CD4-positive, alpha-beta T cell treated with Interferon alpha-2 for 1 hour (primary cell): ENCODE data around the gene SIM2.
"Not testable (repeated sequence)": the region's sequence is repeated elsewhere in the genome, so short reads cannot be mapped to it uniquely, and the experiment has no call there.

ENCODE experiments used
- DNase-seq, 2 donors: peaks; one replicate each; pipeline ENCODE4 v3.0.0-alpha.2; 2020 to 2022

Gene SIM2

GRCh38 chr21:36698981-36699545, at the start of gene SIM2:
Gene SIM2, plus strand, starts transcription at chr21:36699115. Its CDS starts 632 bp downstream, at chr21:36699747.
- DNase-seq: no peak

DNA sequence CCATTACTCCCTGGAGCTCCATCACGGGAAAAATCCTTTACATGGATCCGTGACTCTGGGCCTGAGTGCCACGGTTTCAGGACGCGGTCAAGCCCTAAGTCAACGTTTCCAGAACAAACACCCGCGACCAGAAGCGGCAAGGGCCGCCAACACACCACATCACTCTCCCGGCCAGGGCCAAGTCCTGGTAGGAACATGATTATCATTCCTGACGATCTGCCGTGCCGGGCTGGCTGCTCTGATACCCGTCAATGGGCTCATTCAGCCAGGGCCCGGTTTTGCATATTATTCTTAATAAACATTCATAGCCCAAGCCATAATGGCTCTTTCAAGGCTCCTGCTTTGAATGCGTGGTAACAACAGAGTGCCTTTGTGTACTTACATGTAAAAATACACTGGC, 44.6 kb upstream of the SIM2 start:
- no peak for DNase-seq

DNA sequence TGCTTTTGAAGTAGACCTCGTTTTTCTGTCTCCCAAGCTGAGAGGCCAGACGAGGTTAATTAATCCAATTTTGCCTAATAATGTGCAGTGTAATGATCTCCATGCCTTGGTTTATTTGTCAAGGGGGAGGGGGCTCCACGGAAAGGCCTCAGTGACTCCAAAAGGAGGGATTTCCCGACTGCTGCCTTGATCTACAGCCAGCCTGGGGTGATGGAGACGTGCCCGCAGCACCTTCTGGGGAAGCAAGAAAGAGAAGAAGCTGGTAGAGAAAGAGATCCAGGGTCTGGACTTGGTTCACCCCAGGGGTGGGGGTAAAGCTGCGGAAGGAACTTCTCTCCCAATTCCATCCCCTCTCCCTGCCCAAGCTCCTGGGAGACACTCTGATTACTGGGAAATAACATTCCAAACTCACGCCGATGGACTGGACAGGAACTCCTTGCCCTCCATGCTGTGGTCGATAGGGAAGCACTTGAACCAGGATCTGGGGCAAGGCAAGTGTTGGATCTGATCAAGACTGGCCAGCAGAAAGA, 44.1 kb upstream of the SIM2 start:
- no peak for DNase-seq

DNA sequence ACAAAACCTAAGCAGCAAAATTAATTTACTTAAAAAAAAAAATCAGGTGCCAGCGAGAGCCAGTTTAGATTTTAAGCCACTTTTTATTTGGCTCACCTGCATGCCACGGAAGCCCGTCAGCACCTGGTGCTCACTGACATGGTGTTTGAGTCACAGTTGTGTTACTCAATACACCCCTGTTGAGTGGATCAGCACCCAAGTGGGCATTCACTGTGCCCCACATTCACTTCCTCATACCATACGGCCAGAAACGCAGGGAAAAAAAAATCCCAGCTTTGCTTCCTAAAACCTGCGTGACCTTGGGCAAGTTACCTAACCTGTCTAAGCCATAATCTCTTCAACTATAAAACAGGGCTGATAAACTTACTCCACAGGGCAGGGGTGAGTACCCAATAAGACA, 42.8 kb upstream of the SIM2 start:
- DNase-seq: no peak

DNA sequence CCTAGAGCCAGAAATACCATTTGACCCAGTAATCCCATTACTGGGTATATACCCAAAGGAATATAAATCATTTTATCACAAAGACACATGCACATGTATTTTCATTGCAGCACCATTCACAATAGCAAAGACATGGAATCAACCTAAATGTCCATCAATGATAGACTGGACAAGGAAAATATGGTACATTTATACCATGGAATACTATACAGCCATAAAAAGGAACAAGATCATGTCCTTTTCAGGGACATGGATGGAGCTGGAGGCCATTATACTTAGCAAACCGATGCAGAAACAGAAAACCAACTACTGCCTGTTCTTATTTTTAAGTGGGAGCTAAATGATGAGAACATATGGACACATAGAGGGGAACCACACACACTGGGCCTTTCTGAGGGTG, 41.6 kb upstream of the SIM2 start:
- DNase-seq: not testable (repeated sequence)

DNA sequence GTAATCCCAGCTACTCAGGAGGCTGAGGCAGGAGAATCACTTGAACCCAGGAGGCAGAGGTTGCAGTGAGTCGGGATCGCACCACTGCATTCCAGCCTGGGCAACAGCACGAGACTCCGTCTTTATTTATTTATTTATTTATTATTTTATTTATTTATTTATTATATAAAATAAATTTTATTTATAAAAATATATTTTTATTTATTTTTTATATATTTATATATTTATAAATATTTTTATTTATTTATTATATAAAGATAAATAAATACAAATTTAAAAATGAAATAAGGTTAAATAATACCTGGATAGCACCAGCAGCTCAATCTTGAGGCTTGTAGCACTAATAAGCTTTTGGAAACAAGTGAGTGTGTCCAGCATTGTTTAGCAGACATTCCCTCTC, 40.9 kb upstream of the SIM2 start:
- no peak for DNase-seq

GRCh38 chr21:36658926-36659325, 40.0 kb upstream of the SIM2 start:
- no peak for DNase-seq

GRCh38 chr21:36661511-36662309, 37.2 kb upstream of the SIM2 start:
- no peak for DNase-seq

- no peak for DNase-seq
These were observed 35.7 kb upstream of the SIM2 start for GRCh38 chr21:36663033-36663855.

DNA sequence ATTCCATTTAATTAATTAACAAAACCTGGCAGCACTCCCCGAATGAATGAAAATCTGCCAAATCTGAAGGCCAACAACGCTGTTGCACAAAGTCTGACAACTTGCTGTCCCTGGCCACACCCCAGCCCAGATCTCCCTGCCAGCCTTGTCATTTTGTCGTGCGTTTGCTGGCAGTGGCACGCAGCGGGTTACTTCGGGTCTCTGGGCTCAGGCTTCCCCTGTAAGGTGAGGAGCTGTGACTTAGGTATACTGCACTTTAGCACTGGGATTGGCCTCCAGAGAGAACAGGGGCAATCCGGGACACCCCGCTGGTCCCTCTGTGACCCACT, 34.3 kb upstream of the SIM2 start:
- DNase-seq: no peak

GRCh38 chr21:36665806-36666205, 33.1 kb upstream of the SIM2 start:
- DNase-seq: no peak

DNA sequence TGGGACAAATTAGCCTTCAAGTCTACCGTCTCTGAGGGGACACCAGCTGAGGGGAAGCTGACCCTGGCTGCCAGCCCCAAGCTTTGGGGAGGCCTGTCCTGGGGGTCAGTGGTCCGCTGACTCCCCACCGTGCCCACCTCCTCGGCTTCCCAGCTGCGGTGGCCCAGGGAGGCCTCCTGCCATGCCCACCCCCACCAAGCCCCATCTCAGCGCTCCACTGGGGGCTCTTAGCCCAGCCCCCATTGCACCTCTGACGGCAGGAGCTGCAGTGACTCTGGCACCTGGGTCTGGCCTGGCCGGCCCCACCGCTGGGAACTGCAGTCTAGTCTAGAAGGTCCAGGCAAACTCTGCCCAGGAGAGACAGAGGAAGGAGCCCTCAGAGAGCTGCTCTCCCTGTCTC, 30.2 kb upstream of the SIM2 start:
- no peak for DNase-seq

DNA sequence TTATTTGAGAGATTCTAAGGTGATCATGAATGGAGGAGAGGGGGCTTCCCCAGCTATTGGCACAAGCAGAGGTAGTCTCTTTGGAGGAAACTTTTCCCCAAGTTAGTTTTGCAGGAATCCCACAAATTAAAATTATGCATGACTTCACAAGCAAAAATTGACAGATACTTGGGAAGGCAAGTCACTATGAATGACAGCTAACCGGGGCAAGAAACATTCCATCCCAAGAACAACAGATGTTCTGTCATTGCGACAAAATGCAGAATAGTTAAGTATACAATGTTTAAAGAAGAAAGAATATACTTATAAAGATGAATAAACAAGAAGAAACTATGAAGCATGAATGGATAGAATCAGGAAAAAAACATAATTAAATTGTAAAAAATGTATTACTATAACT, 27.1 kb upstream of the SIM2 start:
- DNase-seq: no peak

DNA sequence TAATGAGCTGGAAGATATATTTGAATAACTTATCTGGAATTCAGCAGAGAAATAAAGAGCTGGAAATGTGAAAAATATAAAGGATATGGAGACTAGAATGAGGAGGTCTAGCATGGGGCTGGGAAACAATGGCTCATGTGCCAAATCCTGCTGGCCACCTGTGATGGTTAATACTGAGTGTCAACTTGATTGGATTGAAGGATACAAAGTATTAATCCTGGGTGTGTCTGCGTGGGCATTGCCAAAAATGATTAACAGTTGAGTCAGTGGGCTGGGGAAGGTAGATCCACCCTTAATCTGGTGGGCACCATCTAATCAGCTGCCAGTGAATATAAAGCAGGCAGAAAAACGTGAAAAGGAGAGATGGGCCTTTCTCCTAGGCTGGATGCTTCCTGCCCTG, 26.6 kb upstream of the SIM2 start:
- DNase-seq: not testable (repeated sequence)

GRCh38 chr21:36672737-36673136, 26.2 kb upstream of the SIM2 start:
- DNase-seq: no peak

DNA sequence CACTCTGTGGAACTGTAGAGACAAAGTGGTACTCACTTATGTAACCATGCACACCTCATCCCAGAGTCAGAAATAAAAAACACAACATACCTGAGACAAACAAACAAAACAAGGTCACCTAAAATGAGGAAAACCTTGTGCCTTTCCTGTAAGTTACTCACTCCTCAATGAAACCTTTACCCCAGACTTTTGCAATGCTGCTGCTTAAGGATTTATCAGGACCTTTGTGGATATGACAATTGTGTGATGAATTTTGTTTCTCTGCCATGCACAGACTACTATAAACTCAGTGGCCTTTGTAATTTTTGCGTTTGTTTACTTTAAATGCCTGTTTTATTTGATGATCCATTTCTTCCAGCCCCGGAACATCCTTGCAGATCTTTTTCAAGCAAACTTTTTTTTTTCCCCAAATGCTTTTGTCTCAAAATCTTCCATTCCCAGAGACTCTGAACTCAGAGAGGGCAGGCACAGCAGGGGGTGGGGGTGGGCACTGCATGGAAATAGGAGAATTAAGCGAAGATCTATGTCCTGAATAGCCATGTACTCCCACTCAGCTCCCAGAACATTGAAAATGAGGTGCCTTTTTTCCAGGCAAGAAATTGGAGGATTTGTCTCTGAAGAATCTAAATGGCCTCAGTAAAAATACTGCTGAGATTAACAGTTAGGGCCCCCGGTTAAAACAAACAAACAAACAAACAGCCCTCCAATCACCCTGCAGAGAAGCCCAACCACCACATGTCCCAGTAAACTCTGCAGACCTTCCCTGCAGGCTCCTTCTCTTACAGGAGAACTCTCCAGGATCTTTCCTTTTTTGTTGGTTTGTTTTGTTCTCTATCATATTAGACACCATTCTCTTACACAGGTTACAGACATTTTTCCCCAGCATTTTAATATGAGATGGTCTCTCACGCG, 22.6 kb upstream of the SIM2 start:
- DNase-seq: no peak

DNA sequence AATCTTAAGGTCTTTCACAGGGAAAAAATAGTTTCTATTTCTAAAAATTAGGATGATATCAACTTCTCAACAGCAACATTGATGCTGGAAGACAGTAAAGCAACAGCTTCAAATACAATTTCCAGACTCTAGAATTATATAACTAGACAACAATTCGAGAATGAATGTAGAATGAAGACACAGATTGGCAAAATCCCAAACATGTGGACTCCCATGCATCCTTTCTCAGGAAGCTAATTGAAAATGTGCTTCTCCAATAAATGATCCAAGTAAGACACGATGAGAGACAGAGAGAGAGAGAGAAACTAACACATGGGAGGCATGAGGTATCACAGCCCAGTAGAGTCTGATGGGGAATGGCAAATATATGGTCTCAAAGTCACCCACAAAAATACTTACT, 21.5 kb upstream of the SIM2 start:
- no peak for DNase-seq

- DNase-seq: no peak
These were observed 20.4 kb upstream of the SIM2 start for GRCh38 chr21:36678538-36678937.

- no peak for DNase-seq
These were observed 17.7 kb upstream of the SIM2 start for GRCh38 chr21:36681117-36681631.

DNA sequence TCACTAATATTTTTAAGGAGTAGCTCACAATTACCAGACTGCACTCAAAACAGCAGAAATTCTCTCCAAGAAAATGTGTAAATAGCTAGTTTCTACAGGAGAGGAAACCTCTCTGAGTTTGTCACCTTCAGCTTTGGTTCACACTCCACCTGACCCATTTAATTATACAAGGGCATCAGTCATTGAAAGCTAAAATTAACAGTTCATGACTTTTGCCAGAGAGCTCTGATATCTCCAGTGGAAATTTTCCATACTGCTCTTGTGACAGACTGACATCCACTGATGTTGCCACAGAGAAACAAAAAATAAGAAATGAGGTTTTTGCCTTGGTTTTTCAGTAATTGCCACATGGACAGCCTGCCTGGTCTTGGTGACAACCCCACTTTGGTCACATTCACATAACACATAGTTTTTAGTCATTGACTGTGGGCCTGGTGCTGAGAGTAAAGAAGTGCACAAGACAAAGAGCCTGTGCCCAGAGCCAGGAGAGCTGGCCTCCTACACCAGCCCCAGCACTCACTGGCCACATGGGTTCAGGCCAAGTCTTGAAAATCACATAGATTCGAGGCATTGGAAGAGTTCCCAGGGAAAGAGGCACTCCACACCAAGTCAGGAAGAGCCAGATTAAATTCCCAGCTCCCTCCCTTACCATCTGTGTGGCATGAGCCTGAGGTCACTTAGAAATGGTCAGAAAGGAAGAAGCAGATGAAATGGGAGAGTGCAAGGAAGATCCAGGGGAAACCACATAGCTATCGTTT, 13.8 kb upstream of the SIM2 start:
- no peak for DNase-seq

- no peak for DNase-seq
These were observed 12.0 kb upstream of the SIM2 start for GRCh38 chr21:36686955-36687354.

DNA sequence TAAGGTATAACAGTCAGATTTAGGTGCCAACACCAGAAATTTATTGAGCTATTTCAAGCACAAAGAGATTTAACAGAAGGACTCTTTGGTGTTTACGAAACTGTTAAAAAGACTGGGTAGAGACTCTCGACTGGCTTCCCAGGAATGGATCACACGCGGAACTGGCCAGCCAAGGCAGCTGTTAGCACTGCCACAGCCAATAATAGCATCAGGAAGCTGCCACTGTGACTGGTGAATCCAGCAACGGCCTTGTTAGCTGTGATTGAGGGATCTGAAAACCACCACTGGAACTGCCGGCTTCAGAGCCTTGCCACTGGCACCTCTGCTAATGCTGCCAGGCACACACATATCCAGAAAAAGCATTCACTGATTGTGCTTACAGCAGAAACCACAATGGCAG, 10.6 kb upstream of the SIM2 start:
- DNase-seq: no peak
